ENCODE data around the gene TBL1X.

DNA sequence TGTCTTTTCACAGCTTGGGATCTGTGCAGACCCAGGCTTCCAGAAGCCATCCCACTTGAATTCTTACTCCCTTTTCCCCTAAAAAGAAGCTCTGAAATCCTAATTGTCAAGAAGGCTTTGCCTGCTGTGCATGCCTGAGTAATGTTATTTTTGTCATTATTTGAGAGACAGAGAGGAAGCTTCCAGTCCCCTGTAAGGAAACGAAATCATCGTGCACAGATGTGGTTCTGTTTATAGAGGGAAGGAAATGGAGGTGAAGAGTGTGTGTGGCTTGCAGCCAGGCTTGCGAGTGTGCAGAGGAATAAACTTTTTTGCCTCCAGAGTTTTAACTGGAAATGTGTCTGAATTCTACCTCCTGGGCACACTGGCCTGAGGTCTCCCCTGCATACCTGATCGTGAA, 70.2 kb downstream of the TBL1X start:
- TF ChIP-seq ERF (CRISPR knock-in tag; IDR thresholded peaks at IDR 0.05) (no peak), EZH2 (conservative IDR thresholded peaks at IDR 0.05; ENCODE audit: low read depth, low read length) (no peak), ZNF224 (CRISPR knock-in tag; IDR thresholded peaks at IDR 0.05) (no peak), STAT5B (CRISPR knock-in tag; IDR thresholded peaks at IDR 0.05) (no peak), BORCS8-MEF2B (CRISPR knock-in tag; IDR thresholded peaks at IDR 0.05) (no peak), MIER2 (CRISPR knock-in tag; IDR thresholded peaks at IDR 0.05) (no peak)
- TF ChIP-seq, protein P1, sequence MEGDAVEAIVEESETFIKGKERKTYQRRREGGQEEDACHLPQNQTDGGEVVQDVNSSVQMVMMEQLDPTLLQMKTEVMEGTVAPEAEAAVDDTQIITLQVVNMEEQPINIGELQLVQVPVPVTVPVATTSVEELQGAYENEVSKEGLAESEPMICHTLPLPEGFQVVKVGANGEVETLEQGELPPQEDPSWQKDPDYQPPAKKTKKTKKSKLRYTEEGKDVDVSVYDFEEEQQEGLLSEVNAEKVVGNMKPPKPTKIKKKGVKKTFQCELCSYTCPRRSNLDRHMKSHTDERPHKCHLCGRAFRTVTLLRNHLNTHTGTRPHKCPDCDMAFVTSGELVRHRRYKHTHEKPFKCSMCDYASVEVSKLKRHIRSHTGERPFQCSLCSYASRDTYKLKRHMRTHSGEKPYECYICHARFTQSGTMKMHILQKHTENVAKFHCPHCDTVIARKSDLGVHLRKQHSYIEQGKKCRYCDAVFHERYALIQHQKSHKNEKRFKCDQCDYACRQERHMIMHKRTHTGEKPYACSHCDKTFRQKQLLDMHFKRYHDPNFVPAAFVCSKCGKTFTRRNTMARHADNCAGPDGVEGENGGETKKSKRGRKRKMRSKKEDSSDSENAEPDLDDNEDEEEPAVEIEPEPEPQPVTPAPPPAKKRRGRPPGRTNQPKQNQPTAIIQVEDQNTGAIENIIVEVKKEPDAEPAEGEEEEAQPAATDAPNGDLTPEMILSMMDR (CRISPR knock-in tag; IDR thresholded peaks at IDR 0.05) = no peak
- TF ChIP-seq, protein P2, sequence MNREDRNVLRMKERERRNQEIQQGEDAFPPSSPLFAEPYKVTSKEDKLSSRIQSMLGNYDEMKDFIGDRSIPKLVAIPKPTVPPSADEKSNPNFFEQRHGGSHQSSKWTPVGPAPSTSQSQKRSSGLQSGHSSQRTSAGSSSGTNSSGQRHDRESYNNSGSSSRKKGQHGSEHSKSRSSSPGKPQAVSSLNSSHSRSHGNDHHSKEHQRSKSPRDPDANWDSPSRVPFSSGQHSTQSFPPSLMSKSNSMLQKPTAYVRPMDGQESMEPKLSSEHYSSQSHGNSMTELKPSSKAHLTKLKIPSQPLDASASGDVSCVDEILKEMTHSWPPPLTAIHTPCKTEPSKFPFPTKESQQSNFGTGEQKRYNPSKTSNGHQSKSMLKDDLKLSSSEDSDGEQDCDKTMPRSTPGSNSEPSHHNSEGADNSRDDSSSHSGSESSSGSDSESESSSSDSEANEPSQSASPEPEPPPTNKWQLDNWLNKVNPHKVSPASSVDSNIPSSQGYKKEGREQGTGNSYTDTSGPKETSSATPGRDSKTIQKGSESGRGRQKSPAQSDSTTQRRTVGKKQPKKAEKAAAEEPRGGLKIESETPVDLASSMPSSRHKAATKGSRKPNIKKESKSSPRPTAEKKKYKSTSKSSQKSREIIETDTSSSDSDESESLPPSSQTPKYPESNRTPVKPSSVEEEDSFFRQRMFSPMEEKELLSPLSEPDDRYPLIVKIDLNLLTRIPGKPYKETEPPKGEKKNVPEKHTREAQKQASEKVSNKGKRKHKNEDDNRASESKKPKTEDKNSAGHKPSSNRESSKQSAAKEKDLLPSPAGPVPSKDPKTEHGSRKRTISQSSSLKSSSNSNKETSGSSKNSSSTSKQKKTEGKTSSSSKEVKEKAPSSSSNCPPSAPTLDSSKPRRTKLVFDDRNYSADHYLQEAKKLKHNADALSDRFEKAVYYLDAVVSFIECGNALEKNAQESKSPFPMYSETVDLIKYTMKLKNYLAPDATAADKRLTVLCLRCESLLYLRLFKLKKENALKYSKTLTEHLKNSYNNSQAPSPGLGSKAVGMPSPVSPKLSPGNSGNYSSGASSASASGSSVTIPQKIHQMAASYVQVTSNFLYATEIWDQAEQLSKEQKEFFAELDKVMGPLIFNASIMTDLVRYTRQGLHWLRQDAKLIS (CRISPR knock-in tag; IDR thresholded peaks at IDR 0.05) = no peak
- TF ChIP-seq, protein P3, sequence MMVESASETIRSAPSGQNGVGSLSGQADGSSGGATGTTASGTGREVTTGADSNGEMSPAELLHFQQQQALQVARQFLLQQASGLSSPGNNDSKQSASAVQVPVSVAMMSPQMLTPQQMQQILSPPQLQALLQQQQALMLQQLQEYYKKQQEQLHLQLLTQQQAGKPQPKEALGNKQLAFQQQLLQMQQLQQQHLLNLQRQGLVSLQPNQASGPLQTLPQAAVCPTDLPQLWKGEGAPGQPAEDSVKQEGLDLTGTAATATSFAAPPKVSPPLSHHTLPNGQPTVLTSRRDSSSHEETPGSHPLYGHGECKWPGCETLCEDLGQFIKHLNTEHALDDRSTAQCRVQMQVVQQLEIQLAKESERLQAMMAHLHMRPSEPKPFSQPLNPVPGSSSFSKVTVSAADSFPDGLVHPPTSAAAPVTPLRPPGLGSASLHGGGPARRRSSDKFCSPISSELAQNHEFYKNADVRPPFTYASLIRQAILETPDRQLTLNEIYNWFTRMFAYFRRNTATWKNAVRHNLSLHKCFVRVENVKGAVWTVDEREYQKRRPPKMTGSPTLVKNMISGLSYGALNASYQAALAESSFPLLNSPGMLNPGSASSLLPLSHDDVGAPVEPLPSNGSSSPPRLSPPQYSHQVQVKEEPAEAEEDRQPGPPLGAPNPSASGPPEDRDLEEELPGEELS (CRISPR knock-in tag; IDR thresholded peaks at IDR 0.05) = no peak
- TF ChIP-seq, protein P4, sequence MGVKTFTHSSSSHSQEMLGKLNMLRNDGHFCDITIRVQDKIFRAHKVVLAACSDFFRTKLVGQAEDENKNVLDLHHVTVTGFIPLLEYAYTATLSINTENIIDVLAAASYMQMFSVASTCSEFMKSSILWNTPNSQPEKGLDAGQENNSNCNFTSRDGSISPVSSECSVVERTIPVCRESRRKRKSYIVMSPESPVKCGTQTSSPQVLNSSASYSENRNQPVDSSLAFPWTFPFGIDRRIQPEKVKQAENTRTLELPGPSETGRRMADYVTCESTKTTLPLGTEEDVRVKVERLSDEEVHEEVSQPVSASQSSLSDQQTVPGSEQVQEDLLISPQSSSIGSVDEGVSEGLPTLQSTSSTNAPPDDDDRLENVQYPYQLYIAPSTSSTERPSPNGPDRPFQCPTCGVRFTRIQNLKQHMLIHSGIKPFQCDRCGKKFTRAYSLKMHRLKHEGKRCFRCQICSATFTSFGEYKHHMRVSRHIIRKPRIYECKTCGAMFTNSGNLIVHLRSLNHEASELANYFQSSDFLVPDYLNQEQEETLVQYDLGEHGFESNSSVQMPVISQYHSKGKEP (CRISPR knock-in tag; IDR thresholded peaks at IDR 0.05) = no peak
- TF ChIP-seq, protein P5, sequence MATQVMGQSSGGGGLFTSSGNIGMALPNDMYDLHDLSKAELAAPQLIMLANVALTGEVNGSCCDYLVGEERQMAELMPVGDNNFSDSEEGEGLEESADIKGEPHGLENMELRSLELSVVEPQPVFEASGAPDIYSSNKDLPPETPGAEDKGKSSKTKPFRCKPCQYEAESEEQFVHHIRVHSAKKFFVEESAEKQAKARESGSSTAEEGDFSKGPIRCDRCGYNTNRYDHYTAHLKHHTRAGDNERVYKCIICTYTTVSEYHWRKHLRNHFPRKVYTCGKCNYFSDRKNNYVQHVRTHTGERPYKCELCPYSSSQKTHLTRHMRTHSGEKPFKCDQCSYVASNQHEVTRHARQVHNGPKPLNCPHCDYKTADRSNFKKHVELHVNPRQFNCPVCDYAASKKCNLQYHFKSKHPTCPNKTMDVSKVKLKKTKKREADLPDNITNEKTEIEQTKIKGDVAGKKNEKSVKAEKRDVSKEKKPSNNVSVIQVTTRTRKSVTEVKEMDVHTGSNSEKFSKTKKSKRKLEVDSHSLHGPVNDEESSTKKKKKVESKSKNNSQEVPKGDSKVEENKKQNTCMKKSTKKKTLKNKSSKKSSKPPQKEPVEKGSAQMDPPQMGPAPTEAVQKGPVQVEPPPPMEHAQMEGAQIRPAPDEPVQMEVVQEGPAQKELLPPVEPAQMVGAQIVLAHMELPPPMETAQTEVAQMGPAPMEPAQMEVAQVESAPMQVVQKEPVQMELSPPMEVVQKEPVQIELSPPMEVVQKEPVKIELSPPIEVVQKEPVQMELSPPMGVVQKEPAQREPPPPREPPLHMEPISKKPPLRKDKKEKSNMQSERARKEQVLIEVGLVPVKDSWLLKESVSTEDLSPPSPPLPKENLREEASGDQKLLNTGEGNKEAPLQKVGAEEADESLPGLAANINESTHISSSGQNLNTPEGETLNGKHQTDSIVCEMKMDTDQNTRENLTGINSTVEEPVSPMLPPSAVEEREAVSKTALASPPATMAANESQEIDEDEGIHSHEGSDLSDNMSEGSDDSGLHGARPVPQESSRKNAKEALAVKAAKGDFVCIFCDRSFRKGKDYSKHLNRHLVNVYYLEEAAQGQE (IDR thresholded peaks at IDR 0.05; ENCODE audit: borderline replicate concordance in 1 of 2, low read depth in 1 of 2, low read length in 2 of 2) = no peak
- TF ChIP-seq, protein P6, sequence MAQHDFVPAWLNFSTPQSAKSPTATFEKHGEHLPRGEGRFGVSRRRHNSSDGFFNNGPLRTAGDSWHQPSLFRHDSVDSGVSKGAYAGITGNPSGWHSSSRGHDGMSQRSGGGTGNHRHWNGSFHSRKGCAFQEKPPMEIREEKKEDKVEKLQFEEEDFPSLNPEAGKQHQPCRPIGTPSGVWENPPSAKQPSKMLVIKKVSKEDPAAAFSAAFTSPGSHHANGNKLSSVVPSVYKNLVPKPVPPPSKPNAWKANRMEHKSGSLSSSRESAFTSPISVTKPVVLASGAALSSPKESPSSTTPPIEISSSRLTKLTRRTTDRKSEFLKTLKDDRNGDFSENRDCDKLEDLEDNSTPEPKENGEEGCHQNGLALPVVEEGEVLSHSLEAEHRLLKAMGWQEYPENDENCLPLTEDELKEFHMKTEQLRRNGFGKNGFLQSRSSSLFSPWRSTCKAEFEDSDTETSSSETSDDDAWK (CRISPR knock-in tag; IDR thresholded peaks at IDR 0.05) = no peak
